GM15510 (cell line): ENCODE results near the gene CCDC71L.

Experiments used
- POLR2A ChIP-seq: IDR thresholded peaks from 3 replicates; pipeline ENCODE4 v1.6.1; 2011; ENCODE audit warnings: borderline replicate concordance; ENCODE audit not compliant: insufficient read length; ENCODE audit errors: extremely low read depth

The CCDC71L gene

GRCh38 chr7:106639476-106640334 is 21.3 kb downstream of the CCDC71L start:
- no peak for TF ChIP-seq POLR2A

- no peak for TF ChIP-seq POLR2A
Observed at GRCh38 chr7:106635411-106635810, 25.5 kb downstream of the CCDC71L start.

DNA sequence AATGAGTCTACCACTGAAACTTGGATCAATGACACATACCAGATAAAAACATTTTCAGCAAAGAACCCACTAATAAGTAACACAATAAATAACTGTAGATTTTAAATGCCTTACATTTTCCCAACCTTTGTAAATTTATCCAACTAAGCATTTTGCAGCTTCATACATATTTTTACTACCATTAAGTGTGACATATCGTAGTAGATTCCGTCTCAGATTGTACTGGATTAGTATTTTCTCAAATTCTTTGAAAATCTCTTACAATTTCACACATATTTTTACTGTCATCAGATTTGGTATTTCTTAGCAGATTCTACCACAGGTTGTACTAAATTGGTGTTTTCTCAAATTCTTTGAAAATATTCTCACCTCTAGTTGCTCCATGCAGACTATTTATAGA is 26.0 kb downstream of the CCDC71L start:
- TF ChIP-seq POLR2A = no peak

- no peak for TF ChIP-seq POLR2A
Observed at GRCh38 chr7:106630648-106631047, 30.3 kb downstream of the CCDC71L start.

GRCh38 chr7:106629516-106629915 is 31.4 kb downstream of the CCDC71L start:
- no peak for TF ChIP-seq POLR2A

- no peak for TF ChIP-seq POLR2A
Observed at GRCh38 chr7:106626376-106627164, 34.4 kb downstream of the CCDC71L start.

DNA sequence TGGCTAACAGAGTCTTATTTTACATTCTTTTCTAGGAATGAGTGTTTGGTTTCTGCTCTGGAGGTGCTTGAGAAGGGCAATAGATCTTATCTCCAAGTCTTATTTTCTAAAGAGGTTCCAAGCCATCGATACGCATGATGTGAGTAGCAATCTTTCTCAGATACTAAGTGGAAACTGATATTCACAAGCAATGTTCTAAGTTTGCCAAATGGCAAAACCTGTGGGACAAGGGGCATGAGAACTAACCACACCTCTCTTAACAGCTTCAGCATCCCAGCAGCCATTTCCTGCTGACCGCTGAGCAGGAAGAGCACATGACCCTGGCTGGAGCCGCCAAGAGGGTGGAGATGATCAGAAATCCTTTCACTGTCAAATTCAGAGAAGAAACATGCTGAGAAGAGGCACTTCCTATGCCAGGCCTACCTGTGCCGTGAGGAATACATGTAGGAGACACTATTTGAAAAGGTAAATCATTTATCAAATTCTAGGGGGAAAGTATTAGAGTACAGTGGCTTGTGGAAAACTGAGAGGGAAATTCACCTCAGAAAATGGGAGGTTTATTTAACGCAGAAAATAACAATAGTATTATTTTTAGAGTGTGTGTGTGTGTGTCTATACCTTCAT is 35.2 kb downstream of the CCDC71L start:
- no peak for TF ChIP-seq POLR2A

- no peak for TF ChIP-seq POLR2A
Observed at GRCh38 chr7:106623853-106624252, 37.1 kb downstream of the CCDC71L start.

GRCh38 chr7:106623315-106623660 is 37.7 kb downstream of the CCDC71L start:
- no peak for TF ChIP-seq POLR2A

GRCh38 chr7:106622654-106623314 is 38.2 kb downstream of the CCDC71L start:
- TF ChIP-seq POLR2A = no peak

DNA sequence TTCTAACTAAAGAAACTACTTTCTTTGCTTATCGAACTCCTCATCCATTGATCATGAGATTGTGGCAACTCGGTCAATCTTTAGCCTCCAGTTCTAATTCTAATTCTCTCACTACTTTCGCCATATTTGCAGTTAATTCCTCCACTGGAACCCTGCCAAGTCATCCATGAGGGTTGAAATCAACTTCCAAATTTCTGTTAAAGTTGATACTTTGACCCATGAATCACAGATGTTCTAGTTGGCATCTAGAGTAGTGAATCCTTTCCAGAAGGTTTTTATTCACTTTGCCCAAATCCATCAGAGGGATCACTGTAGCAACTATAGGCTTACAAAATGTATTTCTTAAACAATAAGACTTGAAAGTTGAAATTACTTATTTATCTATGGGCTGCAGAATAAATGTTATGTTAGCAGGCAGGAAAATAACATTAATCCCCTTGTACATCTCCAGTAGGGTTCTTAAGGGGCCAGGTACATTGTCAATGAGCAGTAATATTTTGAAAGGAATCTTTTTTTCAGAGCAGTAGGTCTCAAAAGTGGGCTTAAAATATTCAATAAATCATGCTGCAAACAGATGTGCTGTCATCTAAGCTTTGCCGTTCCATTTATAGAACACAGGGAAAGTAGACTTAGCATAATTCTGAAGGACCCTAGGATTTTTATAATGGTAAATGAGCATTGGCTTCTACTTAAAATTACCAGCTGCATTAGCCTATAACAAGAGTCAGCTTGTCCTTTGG is 39.4 kb downstream of the CCDC71L start:
- no peak for TF ChIP-seq POLR2A

DNA sequence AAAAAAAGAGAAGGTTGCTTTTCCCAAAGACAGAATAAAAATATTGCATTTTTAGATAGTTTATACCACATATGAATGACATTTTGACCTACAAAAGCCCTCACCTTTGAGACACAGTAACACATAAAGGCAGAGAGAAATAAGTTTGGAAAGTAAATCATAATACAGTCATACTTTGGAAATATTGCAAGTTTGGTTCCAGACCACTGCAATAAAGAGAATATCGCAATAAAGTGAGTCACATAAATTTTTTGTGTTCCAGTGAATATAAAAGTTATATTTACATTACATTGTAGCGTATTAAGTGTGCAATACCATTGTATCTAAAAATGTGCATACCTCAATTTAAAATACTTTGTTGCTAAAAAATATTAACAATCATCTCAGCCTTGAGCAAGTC is 40.3 kb downstream of the CCDC71L start:
- no peak for TF ChIP-seq POLR2A

- no peak for TF ChIP-seq POLR2A
Observed at GRCh38 chr7:106620034-106620433, 40.9 kb downstream of the CCDC71L start.

DNA sequence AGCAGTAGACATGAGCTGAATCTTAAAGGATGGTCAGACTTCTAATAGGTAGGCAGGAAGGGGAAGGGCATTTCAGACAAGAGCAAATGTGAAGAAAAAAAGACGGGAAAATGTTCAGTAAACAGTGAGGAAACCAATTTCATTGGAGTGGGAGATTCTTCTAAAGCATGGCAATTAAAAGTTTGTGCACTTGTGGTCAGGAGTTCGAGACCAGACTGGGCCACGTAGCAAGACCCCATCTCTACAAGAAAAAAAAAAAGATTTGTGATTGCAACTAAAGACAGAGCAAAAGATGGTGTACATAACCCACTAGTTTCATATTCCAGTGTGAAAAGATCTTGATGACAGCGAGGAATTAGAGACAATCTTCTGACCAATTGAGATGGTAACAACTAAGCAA is 41.7 kb downstream of the CCDC71L start:
- no peak for TF ChIP-seq POLR2A
